CD4-positive, alpha-beta T cell treated with Interleukin-6 for 4 hours (primary cell): ENCODE results near the gene ZNF410.

Source experiments
- DNase-seq: peaks from one replicate; pipeline ENCODE4 v3.0.0-alpha.2; 2020; ENCODE audit warnings: mixed read lengths

ZNF410 gene

DNA sequence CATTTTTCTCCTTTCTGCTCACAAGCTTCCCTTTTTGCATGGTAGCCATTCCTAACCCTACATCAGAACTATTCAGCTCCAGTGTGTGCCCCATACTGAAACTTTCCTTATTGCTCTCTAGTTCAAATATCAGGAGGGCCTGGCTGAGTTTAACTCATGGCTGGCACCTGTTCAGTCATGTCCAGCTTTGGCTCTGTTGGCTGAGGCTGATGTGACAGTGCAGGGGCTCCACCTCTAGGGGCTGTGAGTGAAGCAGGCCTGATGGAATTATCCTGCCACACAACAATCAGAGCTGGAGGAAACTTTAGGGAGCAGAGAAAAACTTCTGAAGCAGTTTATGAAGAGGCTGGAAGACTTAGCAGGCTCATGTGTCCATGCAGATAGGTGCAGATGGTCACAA, 71.9 kb downstream of the ZNF410 start:
- no peak for DNase-seq

GRCh38 chr14:73961192-73961591, 74.5 kb downstream of the ZNF410 start:
- no peak for DNase-seq

DNA sequence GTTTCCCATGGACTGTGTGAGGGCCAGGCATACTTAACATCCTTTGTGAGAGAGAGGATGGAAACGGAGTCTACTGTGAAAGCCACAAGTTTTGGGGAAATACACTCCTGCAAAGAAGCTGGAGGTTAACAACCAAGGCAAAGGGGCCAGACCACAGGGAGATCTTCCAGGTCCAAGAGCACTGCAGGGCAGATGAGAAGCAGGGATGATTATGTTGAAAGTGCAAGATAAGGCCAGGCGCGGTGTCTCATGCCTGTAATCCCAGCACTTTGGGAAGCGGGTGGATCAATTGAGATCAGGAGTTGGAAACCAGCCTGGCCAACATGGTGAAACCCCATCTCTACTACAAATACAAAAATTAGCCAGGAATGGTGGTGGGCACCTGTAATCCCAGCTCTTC, 78.6 kb downstream of the ZNF410 start:
- DNase-seq, result no peak

DNA sequence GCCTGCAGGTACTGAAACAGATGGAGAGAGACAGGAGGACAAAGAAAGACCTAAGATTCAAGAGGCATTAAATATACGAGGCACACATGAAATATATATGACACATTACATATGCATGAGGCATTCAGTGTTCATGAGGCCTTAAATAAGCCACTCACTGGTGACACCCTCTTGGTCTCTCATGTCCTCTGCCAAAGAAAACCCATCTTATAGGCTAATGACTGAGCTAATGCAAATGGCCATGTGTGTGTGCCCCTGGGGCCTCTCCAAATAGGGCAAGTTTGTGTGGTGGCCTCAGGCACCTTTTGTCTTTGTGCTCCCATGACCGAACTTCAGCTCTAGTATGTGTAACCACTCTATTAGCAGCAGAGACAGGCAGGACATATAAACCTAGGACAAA, 82.2 kb downstream of the ZNF410 start:
- DNase-seq, result no peak

GRCh38 chr14:73973497-73973896, 86.8 kb downstream of the ZNF410 start:
- DNase-seq, result no peak

- no peak for DNase-seq
Measured at GRCh38 chr14:73976125-73976524, 89.5 kb downstream of the ZNF410 start.

DNA sequence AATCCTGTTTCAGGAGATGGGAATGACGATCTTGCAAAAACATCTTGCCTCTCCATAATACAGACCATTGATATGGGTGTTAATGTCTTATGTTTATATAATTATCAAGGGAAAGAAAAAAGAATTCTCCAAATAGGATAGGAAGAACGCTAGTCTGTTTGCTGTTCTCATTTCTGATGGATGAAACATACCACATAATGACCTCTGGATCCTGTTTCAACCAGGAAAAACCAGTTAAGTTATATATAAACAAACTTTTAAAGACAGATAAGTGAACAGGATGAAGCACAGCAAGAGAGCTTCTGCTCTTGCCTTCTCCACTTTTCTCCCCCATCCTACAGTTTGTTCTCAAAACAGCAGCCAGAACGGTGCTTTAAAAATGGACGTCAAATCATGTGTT, 91.2 kb downstream of the ZNF410 start:
- no peak for DNase-seq
